ENCODE data around the gene KCTD18. TPM values are rescaled to one million over a fixed set of nuclear protein-coding genes. Genes with fewer than 3 reads are reported as not detected.

KCTD18 gene
- polyA plus RNA-seq, 1 of the 3 experiments (the other 2 are of a cell fraction), result 8.0 TPM

- ChIA-PET POLR2A (interaction anchor here (1.1 to 1.5 kb wide), 2 partner anchors 9 to 486 kb away, joined by 3 to 4 read pairs; no protein-coding TSS in a partner anchor), CTCF (interaction anchor here (0.7 to 8.0 kb wide), 40 partner anchors 10 to 502 kb away, joined by 3 to 111 read pairs (median 4); partner anchors contain the start of genes KCTD18, SGO2 and SPATS2L)
- H3K79me2 ChIP-seq (ENCODE audit: insufficient read depth), result no peaks in the 10 kb centered on the region
- H3K4me3 ChIP-seq (ENCODE audit: low read depth in 2 of 2, low read length in 1 of 2), result no peak overlapping the region
- H3K9me2 ChIP-seq, result no peaks in the 10 kb centered on the region
- H3K9ac ChIP-seq, result no peak overlapping the region
- 89% methylated on average over 8 of the region's 8 CpGs for WGBS (ENCODE audit: low lambda C conversion rate)
- peaks cover 0 to 8% of the 10 kb centered on the region in 2 experiments; a peak in 1 of 4 replicates for H3K4me1 ChIP-seq (ENCODE audit: control insufficient read depth in 1 of 2, insufficient read depth in 2 of 2, low read depth in 1 of 2, low read length in 1 of 2)
- no peak overlapping the region for H3K27ac ChIP-seq (ENCODE audit: low read depth in 2 of 2, low read length in 1 of 2)
- TF ChIP-seq GATA2 (CRISPR knock-in tag; IDR thresholded peaks at IDR 0.05) (no peak), GABPA (IDR thresholded peaks at IDR 0.05; ENCODE audit: low read depth) (no peak), TAF1 (IDR thresholded peaks at IDR 0.05; ENCODE audit: borderline replicate concordance, low read depth, low read length) (no peak), NFIC (IDR thresholded peaks at IDR 0.05; ENCODE audit: borderline replicate concordance) (no peak), FOXM1 (IDR thresholded peaks at IDR 0.05; ENCODE audit: low read depth) (no peak), MAX (IDR thresholded peaks at IDR 0.05; ENCODE audit: low read depth) (no peak), CTCF (IDR thresholded peaks at IDR 0.05) (no peak)
- H3K27me3 ChIP-seq (ENCODE audit: insufficient read depth), result no peaks in the 10 kb centered on the region
- H3F3A ChIP-seq (replicated peaks; ENCODE audit: insufficient read depth), result no peaks in the 10 kb centered on the region
- DNase-seq, result no peak
- no peaks in the 10 kb centered on the region for H4K20me1 ChIP-seq (ENCODE audit: insufficient read depth)
- peaks cover 32 to 55% of the 10 kb centered on the region in 2 experiments for H3K36me3 ChIP-seq (replicated peaks in 1 of 2; ENCODE audit: control insufficient read depth in 1 of 2, insufficient read depth in 2 of 2, low read length in 1 of 2)
- no peaks in the 10 kb centered on the region for H3K9me3 ChIP-seq
- no peak overlapping the region for H2AFZ ChIP-seq (ENCODE audit: low read depth)
- H3K4me2 ChIP-seq, result no peak overlapping the region
These were observed 37.8 kb downstream of the KCTD18 start for GRCh38 chr2:200471928-200472645.

GRCh38 chr2:200471324-200471848 is 38.5 kb downstream of the KCTD18 start:
- no peaks in the 10 kb centered on the region for H3F3A ChIP-seq (replicated peaks; ENCODE audit: insufficient read depth)
- no peak overlapping the region for H3K4me3 ChIP-seq (ENCODE audit: low read depth in 2 of 2, low read length in 1 of 2)
- peaks cover 0 to 11% of the 10 kb centered on the region in 2 experiments; a peak in 1 of 4 replicates for H3K4me1 ChIP-seq (ENCODE audit: control insufficient read depth in 1 of 2, insufficient read depth in 2 of 2, low read depth in 1 of 2, low read length in 1 of 2)
- H3K4me2 ChIP-seq, result no peak overlapping the region
- 77% methylated on average over 8 of the region's 8 CpGs for WGBS (ENCODE audit: low lambda C conversion rate)
- no peak overlapping the region for H2AFZ ChIP-seq (ENCODE audit: low read depth)
- H3K27ac ChIP-seq (ENCODE audit: low read depth in 2 of 2, low read length in 1 of 2), result no peak overlapping the region
- no peaks in the 10 kb centered on the region for H4K20me1 ChIP-seq (ENCODE audit: insufficient read depth)
- no peaks in the 10 kb centered on the region for H3K79me2 ChIP-seq (ENCODE audit: insufficient read depth)
- no peak overlapping the region for H3K9ac ChIP-seq
- TF ChIP-seq IRF3 (IDR thresholded peaks at IDR 0.05; ENCODE audit: low read depth, low read length), result no peak
- peak; percentile 84 for TF ChIP-seq SMC3 (IDR thresholded peaks at IDR 0.05; ENCODE audit: low read depth, low read length)
- peak; percentile 61 for TF ChIP-seq CTCF (IDR thresholded peaks at IDR 0.05)
- peak; percentile 87 for TF ChIP-seq RAD21 (IDR thresholded peaks at IDR 0.05; ENCODE audit: low read length)
- no peak for TF ChIP-seq POLR2AphosphoS5 (IDR thresholded peaks at IDR 0.05; ENCODE audit: low read depth, low read length)
- ChIA-PET POLR2A (interaction anchor here (1.1 to 1.5 kb wide), 2 partner anchors 10 to 486 kb away, joined by 3 to 4 read pairs; no protein-coding TSS in a partner anchor), CTCF (interaction anchor here (0.6 to 8.0 kb wide), 55 partner anchors 9 to 501 kb away, joined by 3 to 111 read pairs (median 3); partner anchors contain the start of genes SGO2 and SPATS2L)
- peak; percentile 71 for DNase-seq
- H3K9me2 ChIP-seq, result no peaks in the 10 kb centered on the region
- no peaks in the 10 kb centered on the region for H3K9me3 ChIP-seq
- peaks cover 34 to 55% of the 10 kb centered on the region in 2 experiments for H3K36me3 ChIP-seq (replicated peaks in 1 of 2; ENCODE audit: control insufficient read depth in 1 of 2, insufficient read depth in 2 of 2, low read length in 1 of 2)
- no peaks in the 10 kb centered on the region for H3K27me3 ChIP-seq (ENCODE audit: insufficient read depth)

All from SK-N-SH (cell line).